Measurements from ENCODE around the gene TMEFF2. TPM values are rescaled to one million over a fixed set of nuclear protein-coding genes. Genes with fewer than 3 reads are reported as not detected.

The TMEFF2 gene
- total RNA-seq, 4 donors from 2014 or later: 0.27 to 0.32 TPM; not detected in 2

- intact Hi-C loops (cut with DNase I; ENCODE audit: low total_unique reads) (no loop called here), in situ Hi-C loops (cut with MboI; ENCODE audit: low pct_ligation_motif_present in 1 of 4, low pct_unique_long_range_greater_than_20kb in 1 of 4, low sequenced_read_pairs in 3 of 4) (no loop called here)
- Histone ChIP-seq H3K27ac (no peak overlapping the region), H3K27me3 (no peaks in the 10 kb centered on the region), H3K9me3 (no peaks in the 10 kb centered on the region), H3K36me3 (no peaks in the 10 kb centered on the region), H3K4me3 (no peak overlapping the region), H3K4me1 (peaks cover 0 to 5% (median 0%) of the 10 kb centered on the region in 4 donors)
- WGBS, 2 donors (ENCODE audit: low coverage in 1 of 2): 67 to 78% methylated on average over 1 of the region's 1 CpG
- no peak for DNase-seq
- TF ChIP-seq, protein P1, sequence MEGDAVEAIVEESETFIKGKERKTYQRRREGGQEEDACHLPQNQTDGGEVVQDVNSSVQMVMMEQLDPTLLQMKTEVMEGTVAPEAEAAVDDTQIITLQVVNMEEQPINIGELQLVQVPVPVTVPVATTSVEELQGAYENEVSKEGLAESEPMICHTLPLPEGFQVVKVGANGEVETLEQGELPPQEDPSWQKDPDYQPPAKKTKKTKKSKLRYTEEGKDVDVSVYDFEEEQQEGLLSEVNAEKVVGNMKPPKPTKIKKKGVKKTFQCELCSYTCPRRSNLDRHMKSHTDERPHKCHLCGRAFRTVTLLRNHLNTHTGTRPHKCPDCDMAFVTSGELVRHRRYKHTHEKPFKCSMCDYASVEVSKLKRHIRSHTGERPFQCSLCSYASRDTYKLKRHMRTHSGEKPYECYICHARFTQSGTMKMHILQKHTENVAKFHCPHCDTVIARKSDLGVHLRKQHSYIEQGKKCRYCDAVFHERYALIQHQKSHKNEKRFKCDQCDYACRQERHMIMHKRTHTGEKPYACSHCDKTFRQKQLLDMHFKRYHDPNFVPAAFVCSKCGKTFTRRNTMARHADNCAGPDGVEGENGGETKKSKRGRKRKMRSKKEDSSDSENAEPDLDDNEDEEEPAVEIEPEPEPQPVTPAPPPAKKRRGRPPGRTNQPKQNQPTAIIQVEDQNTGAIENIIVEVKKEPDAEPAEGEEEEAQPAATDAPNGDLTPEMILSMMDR (IDR thresholded peaks at IDR 0.05): no peak
- TF ChIP-seq POLR2A (IDR thresholded peaks at IDR 0.05) (no peak), EP300 (IDR thresholded peaks at IDR 0.05; ENCODE audit: low read depth) (no peak), POLR2AphosphoS5 (IDR thresholded peaks at IDR 0.05) (no peak)
Measured at GRCh38 chr2:192124571-192124970, 70.2 kb downstream of the TMEFF2 start.

GRCh38 chr2:192123847-192124246 is 70.9 kb downstream of the TMEFF2 start:
- no peak for TF ChIP-seq EP300 (IDR thresholded peaks at IDR 0.05; ENCODE audit: low read depth)
- intact Hi-C loops (cut with DNase I; ENCODE audit: low total_unique reads): no loop called here

DNA sequence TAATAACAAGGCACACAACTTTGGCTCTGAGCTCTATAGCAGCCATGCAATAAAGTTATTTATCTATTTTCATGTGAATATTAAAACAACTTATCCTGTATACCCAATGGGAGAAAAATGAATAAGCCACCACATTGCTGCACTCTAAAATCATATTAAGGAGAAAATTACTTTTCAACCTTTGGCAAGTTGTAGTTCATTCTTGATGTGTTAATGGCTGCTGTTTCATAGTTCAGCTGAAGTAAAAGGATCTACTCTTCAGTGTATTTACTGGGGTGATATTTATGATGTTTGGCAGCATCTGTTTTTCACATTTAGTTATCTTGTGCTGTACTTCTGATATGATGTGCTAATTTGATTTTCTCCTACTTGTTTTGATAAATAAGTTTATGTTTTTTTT is 71.8 kb downstream of the TMEFF2 start:
- TF ChIP-seq EP300 (IDR thresholded peaks at IDR 0.05; ENCODE audit: low read depth): no peak
- no peak for TF ChIP-seq POLR2A (IDR thresholded peaks at IDR 0.05)
- TF ChIP-seq, protein P1 (IDR thresholded peaks at IDR 0.05): no peak
- no peak for TF ChIP-seq POLR2AphosphoS5 (IDR thresholded peaks at IDR 0.05)
- intact Hi-C loops (cut with DNase I; ENCODE audit: low total_unique reads): no loop called here
- no peak for DNase-seq
- no peaks in the 10 kb centered on the region for H3K27me3 ChIP-seq
- peaks cover 0 to 5% (median 0%) of the 10 kb centered on the region in 4 donors for H3K4me1 ChIP-seq
- no peaks in the 10 kb centered on the region for H3K9me3 ChIP-seq
- H3K36me3 ChIP-seq: no peaks in the 10 kb centered on the region
- in situ Hi-C loops (cut with MboI; ENCODE audit: low pct_ligation_motif_present in 1 of 4, low pct_unique_long_range_greater_than_20kb in 1 of 4, low sequenced_read_pairs in 3 of 4): no loop called here
- H3K4me3 ChIP-seq: no peak overlapping the region
- no peak overlapping the region for H3K27ac ChIP-seq

More at GRCh38 chr2:192123847-192124246, 70.9 kb downstream of the TMEFF2 start:
- Histone ChIP-seq H3K27ac (no peak overlapping the region), H3K9me3 (no peaks in the 10 kb centered on the region), H3K4me1 (peaks cover 0 to 5% (median 0%) of the 10 kb centered on the region in 4 donors), H3K27me3 (no peaks in the 10 kb centered on the region), H3K36me3 (no peaks in the 10 kb centered on the region), H3K4me3 (no peak overlapping the region)
- in situ Hi-C loops (cut with MboI; ENCODE audit: low pct_ligation_motif_present in 1 of 4, low pct_unique_long_range_greater_than_20kb in 1 of 4, low sequenced_read_pairs in 3 of 4): no loop called here
- DNase-seq: no peak

GRCh38 chr2:192122141-192122540 is 72.6 kb downstream of the TMEFF2 start:
- H3K9me3 ChIP-seq: peaks cover 0 to 5% of the 10 kb centered on the region in 2 donors
- intact Hi-C loops (cut with DNase I; ENCODE audit: low total_unique reads): no loop called here
- no peak for DNase-seq

GRCh38 chr2:192119536-192119935 is 75.2 kb downstream of the TMEFF2 start:
- no peaks in the 10 kb centered on the region for H3K36me3 ChIP-seq
- intact Hi-C loops (cut with DNase I; ENCODE audit: low total_unique reads) (no loop called here), in situ Hi-C loops (cut with MboI; ENCODE audit: low pct_ligation_motif_present in 1 of 4, low pct_unique_long_range_greater_than_20kb in 1 of 4, low sequenced_read_pairs in 3 of 4) (no loop called here)
- H3K4me1 ChIP-seq: peaks cover 0 to 5% (median 0%) of the 10 kb centered on the region in 4 donors
- TF ChIP-seq, protein P1 (IDR thresholded peaks at IDR 0.05): no peak
- no peak for TF ChIP-seq EP300 (IDR thresholded peaks at IDR 0.05; ENCODE audit: low read depth)
- WGBS, 2 donors (ENCODE audit: low coverage in 1 of 2): 60 to 75% methylated on average over 1 of the region's 1 CpG
- H3K27me3 ChIP-seq: no peaks in the 10 kb centered on the region
- no peak overlapping the region for H3K27ac ChIP-seq
- no peak for DNase-seq
- H3K4me3 ChIP-seq: no peak overlapping the region
- H3K9me3 ChIP-seq: peaks cover 5% of the 10 kb centered on the region in 2 donors

More at GRCh38 chr2:192122141-192122540, 72.6 kb downstream of the TMEFF2 start:
- H3K4me3 ChIP-seq: no peak overlapping the region
- TF ChIP-seq POLR2A (IDR thresholded peaks at IDR 0.05): no peak
- TF ChIP-seq POLR2AphosphoS5 (IDR thresholded peaks at IDR 0.05): no peak
- H3K27ac ChIP-seq: no peak overlapping the region
- WGBS, 2 donors (ENCODE audit: low coverage in 1 of 2): 42 to 62% methylated on average over 1 of the region's 1 CpG
- in situ Hi-C loops (cut with MboI; ENCODE audit: low pct_ligation_motif_present in 1 of 4, low pct_unique_long_range_greater_than_20kb in 1 of 4, low sequenced_read_pairs in 3 of 4): no loop called here
- H3K27me3 ChIP-seq: no peaks in the 10 kb centered on the region
- H3K4me1 ChIP-seq: peaks cover 0 to 5% (median 0%) of the 10 kb centered on the region in 4 donors
- H3K36me3 ChIP-seq: no peaks in the 10 kb centered on the region
